GM18505 (cell line): ENCODE measurements around the gene PTPRN2.

Source experiments
- ATAC-seq: cut with Tn5 transposase; IDR thresholded peaks from one replicate; pipeline ENCODE4 v1.9.1; 2021; ENCODE audit not compliant: unreplicated experiment
- POLR2A ChIP-seq: IDR thresholded peaks from 4 replicates; pipeline ENCODE4 v1.6.1; 2011; ENCODE audit warnings: borderline replicate concordance; ENCODE audit not compliant: insufficient read depth, insufficient read length; ENCODE audit errors: extremely low read depth

PTPRN2 gene

DNA sequence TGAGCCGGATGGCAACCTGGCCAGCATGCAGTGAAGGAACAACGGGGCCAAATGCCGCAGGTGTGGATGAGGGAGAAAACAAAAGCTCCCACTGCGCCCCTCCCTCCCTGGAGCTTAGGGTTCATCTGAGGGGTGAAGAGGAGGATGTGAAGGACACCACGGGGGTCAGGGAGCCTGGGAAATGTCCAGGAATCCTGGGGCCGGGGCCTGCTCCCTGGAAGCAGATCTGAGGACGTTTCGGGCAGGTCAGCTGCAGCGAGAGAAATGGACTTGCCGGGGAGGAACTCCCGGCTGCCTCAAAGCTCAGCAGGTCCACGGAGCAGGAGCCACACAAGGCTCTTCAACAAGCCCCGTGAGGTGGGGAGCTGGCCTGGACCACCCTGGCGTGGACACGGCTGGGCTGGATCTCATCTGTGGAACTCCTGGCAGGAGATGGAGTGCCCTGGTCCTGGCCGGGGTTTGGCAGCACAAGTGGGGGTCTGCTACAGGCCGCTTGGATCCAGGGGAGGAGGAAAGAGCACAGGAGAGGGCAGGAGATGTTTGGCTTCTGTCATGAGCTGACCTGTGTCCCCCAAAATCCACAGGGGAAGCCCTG, 585.0 kb downstream of the PTPRN2 start:
- no peak for ATAC-seq
- no peak for TF ChIP-seq POLR2A

DNA sequence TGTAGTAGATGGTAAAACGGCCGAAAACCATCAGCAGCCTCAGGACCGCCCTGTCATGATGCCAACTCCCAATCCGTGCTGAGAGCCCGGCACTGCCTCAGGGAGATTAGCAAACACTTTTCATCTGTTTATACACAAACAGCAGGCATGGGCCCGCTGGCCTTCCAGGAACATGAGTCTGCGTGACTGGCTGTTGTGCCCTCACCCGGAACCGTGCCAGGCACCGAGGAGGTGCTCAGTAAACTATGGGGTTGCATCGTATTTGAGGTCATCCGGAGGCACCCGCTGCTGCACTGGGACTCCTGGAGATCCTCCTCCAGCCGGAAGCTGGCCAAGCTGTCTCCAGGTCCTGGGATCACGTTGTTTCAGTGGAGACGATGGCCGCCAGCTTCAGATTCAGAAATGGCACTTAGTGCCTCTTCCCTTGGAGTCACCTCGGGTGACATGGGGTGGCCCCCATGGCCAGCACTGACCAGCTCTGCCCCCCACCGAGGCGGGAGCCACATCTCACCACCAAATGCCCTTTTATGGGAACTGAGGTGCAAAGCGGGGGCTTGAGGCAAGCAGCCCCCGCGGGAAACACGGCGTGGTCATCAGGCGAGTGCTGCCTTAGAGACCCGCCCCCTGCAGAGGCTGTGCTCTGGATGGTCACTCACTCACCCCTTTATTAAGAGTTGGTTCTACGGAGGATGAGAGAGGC, 585.9 kb downstream of the PTPRN2 start:
- no peak for ATAC-seq

DNA sequence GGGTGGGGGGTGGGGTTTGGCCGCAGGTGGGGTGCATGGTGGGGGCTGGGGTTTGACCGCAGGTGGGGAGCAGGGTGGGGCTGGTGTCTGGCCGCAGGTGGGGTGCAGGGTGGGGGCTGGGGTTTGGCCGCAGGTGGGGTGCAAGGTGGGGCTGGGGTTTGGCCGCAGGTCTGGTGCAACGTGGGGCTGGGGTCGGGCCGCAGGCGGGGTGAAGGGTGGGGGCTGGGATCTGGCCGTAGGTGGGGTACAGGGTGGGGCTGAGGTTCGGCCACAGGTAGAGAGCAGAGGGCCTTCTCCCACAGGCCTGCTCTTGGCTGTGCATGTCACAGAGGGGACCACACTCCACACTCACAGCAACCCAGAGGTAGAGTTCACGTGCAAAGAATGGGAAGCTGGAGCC, 586.6 kb downstream of the PTPRN2 start:
- no peak for TF ChIP-seq POLR2A
- no peak for ATAC-seq

More for the DNA sequence above, 585.9 kb downstream of the PTPRN2 start:
- no peak for TF ChIP-seq POLR2A

DNA sequence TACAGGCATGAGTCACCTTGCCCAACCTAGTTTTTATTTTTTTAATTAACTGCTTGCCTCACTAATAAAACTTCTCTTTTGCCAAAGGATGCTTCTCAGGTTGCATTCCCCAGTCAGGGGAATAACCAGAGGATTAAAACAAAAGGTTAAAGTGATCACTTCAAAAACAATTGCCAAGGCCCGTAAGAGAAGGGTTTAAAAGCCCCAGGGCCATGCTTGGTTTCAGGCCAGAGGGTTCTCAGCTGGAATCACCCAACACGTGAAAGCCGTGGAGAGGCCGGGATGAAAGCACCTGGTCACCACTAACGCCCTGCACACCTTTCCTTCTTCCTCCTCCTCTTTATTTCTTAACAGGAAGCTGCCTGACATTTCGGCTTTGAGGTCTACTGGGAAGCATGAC, 587.5 kb downstream of the PTPRN2 start:
- no peak for ATAC-seq

DNA sequence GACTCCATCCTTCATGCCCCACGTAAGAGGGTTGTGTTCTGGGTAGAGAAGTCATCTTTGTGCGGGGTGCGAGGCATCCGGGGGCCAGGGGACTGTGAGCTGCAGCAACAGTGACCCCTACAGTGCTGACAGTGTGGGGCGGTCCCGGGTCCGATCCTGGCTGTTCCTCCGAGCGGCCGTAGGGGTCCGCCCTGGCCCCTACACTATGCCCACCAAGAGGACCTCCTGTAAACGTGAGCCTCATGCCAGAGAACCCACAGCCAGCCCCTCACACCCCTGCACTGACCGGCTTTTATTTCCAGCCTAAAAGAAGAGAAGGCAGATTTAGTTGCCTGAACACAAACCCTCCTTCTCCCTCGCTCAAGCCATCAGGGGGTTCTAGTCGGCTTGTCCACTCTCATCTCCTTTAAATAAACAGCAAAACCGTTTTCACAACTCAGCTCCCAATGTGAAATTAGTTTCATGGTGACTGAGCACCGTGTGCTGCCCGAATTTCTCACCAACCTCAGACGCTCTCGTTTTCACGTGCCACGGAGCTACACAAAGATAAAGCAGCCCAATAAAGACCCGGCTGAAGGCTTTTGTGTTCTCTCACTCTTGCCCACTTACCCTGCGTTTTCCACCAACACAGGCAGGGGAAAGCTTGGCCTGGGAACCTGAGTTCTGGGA, 588.6 kb downstream of the PTPRN2 start:
- ATAC-seq: no peak
- TF ChIP-seq POLR2A: no peak

More for the DNA sequence above, 587.5 kb downstream of the PTPRN2 start:
- no peak for TF ChIP-seq POLR2A

DNA sequence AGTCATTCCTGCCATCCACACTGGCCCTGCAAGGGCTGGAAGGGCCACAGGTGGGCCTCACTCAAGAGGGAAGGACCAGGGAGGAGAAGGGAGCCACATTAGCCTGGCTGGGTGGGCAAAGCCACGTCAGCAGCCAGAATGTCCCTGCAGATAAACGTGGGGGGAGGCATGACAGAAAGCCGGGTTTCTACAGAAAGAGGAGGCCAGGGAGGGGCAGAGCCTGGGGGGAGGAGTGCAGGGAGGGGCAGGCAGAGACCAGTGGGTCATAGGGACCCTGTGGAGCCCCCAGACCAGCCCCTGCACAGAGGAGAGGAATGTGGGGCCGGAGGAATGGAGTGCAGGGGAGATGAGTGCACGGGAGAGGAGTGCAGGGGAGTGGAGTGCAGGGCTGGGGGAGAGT, 590.2 kb downstream of the PTPRN2 start:
- no peak for TF ChIP-seq POLR2A
- no peak for ATAC-seq

DNA sequence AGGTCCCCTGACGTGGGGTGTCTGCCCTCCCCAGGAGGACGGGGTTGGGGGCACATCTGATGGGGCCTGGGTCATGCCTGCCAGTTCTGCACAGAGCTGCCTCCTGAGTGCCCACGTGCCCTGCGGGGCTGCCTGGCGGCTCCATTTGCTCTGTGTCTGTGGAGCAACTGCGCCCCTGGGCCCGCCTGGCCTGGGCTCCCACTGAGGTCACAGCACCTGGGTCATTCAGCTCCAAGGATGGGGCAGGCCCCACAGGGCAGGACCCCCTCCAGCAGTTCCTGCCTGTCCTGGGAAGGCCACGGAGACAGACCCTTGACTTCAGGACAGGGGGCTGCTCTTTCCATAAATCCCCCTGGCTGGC, 590.6 kb downstream of the PTPRN2 start:
- no peak for TF ChIP-seq POLR2A
- no peak for ATAC-seq

DNA sequence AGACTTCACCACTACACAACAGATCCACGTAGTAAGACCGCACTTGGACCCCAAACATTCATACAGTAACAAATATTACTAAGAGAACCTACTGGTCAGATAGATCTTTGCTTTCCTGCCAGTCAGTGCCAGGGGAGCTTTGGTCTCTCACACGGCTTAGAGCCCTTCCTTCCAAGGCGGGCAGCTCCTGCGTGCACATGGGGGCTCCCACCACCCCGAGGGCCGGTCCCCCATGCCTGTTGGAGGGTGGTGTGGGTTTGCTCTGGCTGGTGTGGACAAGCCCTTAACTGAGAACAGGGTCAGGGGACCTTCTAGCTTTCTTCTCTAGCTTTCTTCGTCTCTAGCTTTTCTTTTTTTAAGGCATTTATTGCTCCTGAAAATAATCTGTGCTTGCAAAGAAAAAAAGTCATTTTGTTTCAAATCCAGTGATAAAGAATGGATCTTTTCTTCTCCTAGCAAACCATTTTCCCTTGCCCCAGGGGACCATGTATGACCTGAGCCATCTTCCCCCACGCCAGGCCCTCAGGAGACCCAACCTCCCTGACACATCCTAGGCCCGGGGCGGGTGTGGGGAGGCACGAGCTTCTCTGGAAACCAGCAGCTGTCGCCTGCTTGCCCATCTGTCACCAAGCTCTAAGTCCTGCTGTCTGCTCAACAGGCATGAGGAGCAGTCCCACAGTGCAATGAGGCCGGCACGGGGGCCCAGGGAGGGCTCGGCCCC, 591.1 kb downstream of the PTPRN2 start:
- no peak for TF ChIP-seq POLR2A
- no peak for ATAC-seq

DNA sequence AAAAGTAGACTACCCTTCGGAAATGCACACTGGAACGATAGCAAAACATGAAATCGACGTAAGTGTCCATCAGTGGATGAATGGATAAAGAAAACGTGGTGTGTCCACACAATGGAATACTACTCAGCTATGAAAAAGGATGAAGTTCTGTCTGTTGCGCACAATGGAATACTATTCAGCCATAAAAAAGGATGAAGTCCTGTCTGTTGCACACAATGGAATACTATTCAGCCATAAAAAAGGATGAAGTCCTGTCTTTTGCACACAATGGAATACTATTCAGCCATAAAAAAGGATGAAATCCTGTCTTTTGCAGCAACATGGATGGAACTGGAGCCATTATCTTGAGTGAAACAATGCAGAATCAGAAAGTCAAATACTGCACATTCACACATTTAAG, 591.8 kb downstream of the PTPRN2 start:
- TF ChIP-seq POLR2A: no peak
- ATAC-seq: no peak

DNA sequence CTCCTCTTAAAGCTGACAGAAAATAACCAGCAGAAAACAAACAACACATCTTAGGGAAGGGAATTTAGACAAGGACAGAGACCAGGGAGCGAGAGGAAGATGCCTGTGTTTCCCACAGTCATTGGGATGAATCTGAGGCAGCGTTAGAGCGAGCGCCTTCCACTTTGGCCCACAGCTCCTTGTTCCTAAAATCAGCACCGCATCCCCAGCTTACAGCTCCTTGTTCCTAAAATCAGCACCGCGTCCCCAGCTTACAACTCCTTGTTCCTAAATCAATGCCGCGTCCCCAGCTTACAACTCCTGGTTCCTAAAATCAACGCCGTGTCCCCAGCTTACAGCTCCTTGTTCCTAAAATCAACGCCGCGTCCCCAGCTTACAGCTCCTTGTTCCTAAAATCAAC, 593.3 kb downstream of the PTPRN2 start:
- ATAC-seq: no peak
- TF ChIP-seq POLR2A: no peak

DNA sequence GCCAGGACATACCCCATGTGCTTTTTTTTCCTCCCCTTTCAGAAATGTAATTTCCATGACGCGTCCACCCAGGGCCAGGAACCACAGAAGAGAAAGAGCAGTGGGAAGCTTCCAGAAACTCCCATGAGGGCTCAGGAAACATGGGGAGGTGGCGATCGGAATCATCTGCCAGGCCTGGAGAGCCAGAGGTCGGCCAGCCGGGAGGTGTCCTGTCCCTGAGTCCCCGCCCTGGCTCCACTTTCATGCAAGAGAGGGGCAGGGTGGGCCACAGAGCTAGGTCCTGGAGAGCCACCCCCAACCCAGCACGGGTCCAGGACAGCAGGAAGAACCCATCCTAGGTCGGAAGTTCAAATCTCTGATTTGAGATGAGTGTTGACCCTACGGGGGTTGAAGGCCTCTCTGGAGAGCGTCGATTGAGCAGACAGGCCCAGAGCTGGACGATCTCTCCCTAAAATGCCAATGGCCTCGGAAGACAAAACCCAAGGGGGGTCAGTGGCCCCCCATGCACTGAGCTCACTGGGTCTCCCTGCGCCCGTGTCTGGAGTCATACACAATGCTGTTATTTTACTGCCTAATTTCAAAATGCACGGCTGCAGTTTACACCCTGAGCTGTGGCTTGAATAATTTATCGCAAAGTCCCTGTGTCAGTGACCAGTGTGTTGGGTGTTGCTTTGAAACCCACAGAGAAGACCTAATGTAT, 594.1 kb downstream of the PTPRN2 start:
- TF ChIP-seq POLR2A: no peak
- ATAC-seq: no peak

DNA sequence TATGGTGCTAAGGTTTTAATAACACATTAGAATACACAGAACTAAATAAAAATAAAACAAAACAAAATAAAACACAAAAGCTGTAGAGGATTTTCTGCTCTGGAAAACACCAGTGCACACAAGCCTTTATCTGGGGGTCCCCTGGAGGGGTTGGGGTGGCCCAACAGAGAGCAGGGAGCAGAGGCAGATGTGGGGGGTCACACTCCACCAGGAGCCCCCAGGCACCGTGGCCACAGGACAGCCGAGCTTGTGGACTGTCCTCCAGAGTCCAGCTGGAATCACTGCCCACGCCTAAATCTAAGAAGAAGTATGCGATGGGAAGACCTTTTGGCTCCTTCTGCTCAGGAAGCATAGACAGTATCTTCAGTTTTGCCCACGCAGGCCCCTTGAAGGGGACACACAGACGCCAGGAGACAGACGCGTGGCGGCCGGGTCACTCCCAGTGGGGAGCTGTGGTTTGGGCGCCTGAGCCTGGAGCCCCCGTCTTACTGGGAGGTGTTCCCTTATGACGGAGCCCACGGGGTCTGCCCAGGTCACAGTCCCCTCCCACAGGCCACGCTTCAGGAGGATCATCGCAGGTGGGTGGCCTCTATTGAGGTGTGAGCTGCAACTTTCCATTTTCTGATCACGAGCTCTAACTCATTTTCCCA, 595.0 kb downstream of the PTPRN2 start:
- no peak for ATAC-seq
- no peak for TF ChIP-seq POLR2A
